AG04450 (cell line): ENCODE data around the gene PKNOX1. TPM values are rescaled to one million over a fixed set of nuclear protein-coding genes. Genes with fewer than 3 reads are reported as not detected.
"Not testable (repeated sequence)": the region's sequence is repeated elsewhere in the genome, so short reads cannot be mapped to it uniquely, and the experiment has no call there.

Source experiments
- CTCF ChIA-PET: fragments of 300-600, 350-600 bp; formaldehyde crosslinking; extraction: SDS; loops from one replicate; lab custom pipeline; 2022; ENCODE audit warnings: antibody characterized with exemption, inconsistent platforms; lab: Charles Lee
- POLR2A ChIA-PET: fragments of 350-600 bp; formaldehyde crosslinking; extraction: SDS; loops from one replicate; lab custom pipeline; 2021; ENCODE audit warnings: antibody characterized with exemption, inconsistent platforms; lab: Yijun Ruan, JAX
- DNase-seq: peaks from one replicate; pipeline ENCODE4 v3.0.0-alpha.2; 2011; ENCODE audit warnings: low read depth, low spot score
- H3K27ac ChIP-seq: one replicate; pipeline ENCODE4 v1.5.1; 2012; ENCODE audit warnings: low read depth, low read length, control low read depth
- H3K27me3 ChIP-seq: one replicate; pipeline ENCODE4 v1.6.0; 2012; ENCODE audit warnings: low read length; ENCODE audit not compliant: control insufficient read depth, insufficient read depth
- H3K4me3 ChIP-seq: 2 replicates; pipeline ENCODE4 v1.5.1; 2011; ENCODE audit warnings: mild to moderate bottlenecking, low read depth, low read length, control low read depth
- H3K9me3 ChIP-seq: 2 replicates; pipeline ENCODE4 v1.5.1; 2012; ENCODE audit warnings: low read length; ENCODE audit not compliant: control insufficient read depth, insufficient read depth
- CTCF ChIP-seq: IDR thresholded peaks from 2 replicates; pipeline ENCODE4 v1.5.1; 2011; ENCODE audit warnings: low read depth, low read length, control low read depth, inconsistent platforms
- polyA plus RNA-seq: library from polyadenylated mRNA; depleted of rRNA; stranded (reverse); fragments of >200 nt; gene quantifications from 2 replicates; pipeline ENCODE4 v1.2.3, GENCODE V29; 2011

The PKNOX1 gene
- polyA plus RNA-seq, 1 experiment = 65.6 TPM

- DNase-seq = no peak
- Histone ChIP-seq H3K9me3 (peaks cover 2% of the 10 kb centered on the region; the same call in 1 of the 2 replicates), H3K27ac (no peak overlapping the region), H3K27me3 (no peaks in the 10 kb centered on the region), H3K4me3 (no peak overlapping the region)
- ChIA-PET POLR2A (no interaction called here), CTCF (no interaction called here)
- TF ChIP-seq CTCF = no peak
Measured at GRCh38 chr21:42986125-42986783, 11.9 kb downstream of the PKNOX1 start.

GRCh38 chr21:42988236-42988965 lies 14.0 kb downstream of the PKNOX1 start:
- no peak overlapping the region for H3K4me3 ChIP-seq
- TF ChIP-seq CTCF = no peak
- H3K9me3 ChIP-seq = no peaks in the 10 kb centered on the region
- peak overlapping the region; percentile 75 for H3K27ac ChIP-seq
- POLR2A ChIA-PET = interaction anchor here (0.5 kb wide), 1 partner anchor 74 kb away, joined by 3 read pairs; no protein-coding TSS in a partner anchor
- no peak for DNase-seq
- H3K27me3 ChIP-seq = no peaks in the 10 kb centered on the region
- CTCF ChIA-PET = no interaction called here

- H3K9me3 ChIP-seq, H3K27ac ChIP-seq, DNase-seq, H3K4me3 ChIP-seq, H3K27me3 ChIP-seq: not testable (repeated sequence)
- ChIA-PET CTCF (interaction anchor here (1.0 kb wide), 1 partner anchor 9 kb away, joined by 3 read pairs; no protein-coding TSS in a partner anchor), POLR2A (interaction anchor here (0.7 kb wide), 1 partner anchor 35 kb away, joined by 3 read pairs; no protein-coding TSS in a partner anchor)
Measured at GRCh38 chr21:42989370-42989769, 15.0 kb downstream of the PKNOX1 start.

GRCh38 chr21:42989816-42990650 lies 15.7 kb downstream of the PKNOX1 start:
- Histone ChIP-seq H3K9me3 (no peaks in the 10 kb centered on the region), H3K27me3 (no peaks in the 10 kb centered on the region), H3K4me3 (no peak overlapping the region), H3K27ac (no peak overlapping the region)
- TF ChIP-seq CTCF = no peak
- ChIA-PET CTCF (interaction anchor here (1.0 kb wide), 1 partner anchor 9 kb away, joined by 3 read pairs; no protein-coding TSS in a partner anchor), POLR2A (interaction anchor here (0.7 kb wide), 1 partner anchor 35 kb away, joined by 3 read pairs; no protein-coding TSS in a partner anchor)
- DNase-seq = no peak
